OCI-LY1 (cell line): ENCODE measurements around the gene BCCIP.

Source experiments
- H2AFZ ChIP-seq: fragments of 200-600 bp; sonication (generic), shearing (Covaris generic); 2 replicates; pipeline ENCODE4 v1.6.0; 2014; ENCODE audit warnings: antibody characterized with exemption, mild to moderate bottlenecking, low read length
- H3F3A ChIP-seq: fragments of 200-600 bp; sonication (generic), shearing (Covaris generic); 2 replicates; pipeline ENCODE4 v1.6.0; 2014; ENCODE audit warnings: mild to moderate bottlenecking, antibody characterized with exemption, low read length, moderate library complexity; ENCODE audit not compliant: insufficient read depth
- H3K27ac ChIP-seq: fragments of 200-600 bp; sonication (generic); 2 replicates; pipeline ENCODE4 v1.5.1; 2014; ENCODE audit warnings: low read length, mixed run types, mild to moderate bottlenecking, low read depth; ENCODE audit not compliant: poor library complexity, severe bottlenecking
- H3K27me3 ChIP-seq: fragments of 200-600 bp; sonication (generic); 2 replicates; pipeline ENCODE4 v1.6.0; 2014; ENCODE audit warnings: antibody characterized with exemption, mild to moderate bottlenecking, low read length, moderate library complexity; ENCODE audit not compliant: insufficient read depth
- H3K36me3 ChIP-seq: fragments of 200-600 bp; sonication (generic); 2 replicates; pipeline ENCODE4 v1.6.1; 2014; ENCODE audit warnings: mild to moderate bottlenecking, antibody characterized with exemption, low read length, moderate library complexity, mixed read lengths; ENCODE audit not compliant: insufficient read depth
- H3K4me1 ChIP-seq: fragments of 200-600 bp; sonication (generic); 2 replicates; pipeline ENCODE4 v1.5.1; 2014; ENCODE audit warnings: mild to moderate bottlenecking, low read length, moderate library complexity; ENCODE audit not compliant: insufficient read depth, severe bottlenecking
- H3K4me2 ChIP-seq: fragments of 200-600 bp; sonication (generic), shearing (Covaris generic); 2 replicates; pipeline ENCODE4 v1.6.1; 2014; ENCODE audit warnings: low read length
- H3K4me3 ChIP-seq: fragments of 200-600 bp; sonication (generic); 2 replicates; pipeline ENCODE4 v1.5.1; 2014; ENCODE audit warnings: low read length, low read depth, mild to moderate bottlenecking, mixed read lengths; ENCODE audit not compliant: poor library complexity, severe bottlenecking
- H3K79me2 ChIP-seq: fragments of 200-600 bp; shearing (Covaris generic); 2 replicates; pipeline ENCODE4 v1.6.1; 2016; ENCODE audit warnings: mixed run types, low read length, mixed read lengths; ENCODE audit not compliant: insufficient read depth
- H3K9ac ChIP-seq: fragments of 200-600 bp; sonication (generic), shearing (Covaris generic); 2 replicates; pipeline ENCODE4 v1.6.1; 2014; ENCODE audit warnings: mild to moderate bottlenecking, low read length, mixed read lengths
- H3K9me2 ChIP-seq: fragments of 200-600 bp; sonication (generic), shearing (Covaris generic); 2 replicates; pipeline ENCODE4 v1.6.1; 2014; ENCODE audit warnings: low read depth, mild to moderate bottlenecking, low read length, mixed read lengths
- H3K9me3 ChIP-seq: fragments of 200-600 bp; shearing (Covaris generic); 2 replicates; pipeline ENCODE4 v1.6.1; 2014; ENCODE audit warnings: low read length, mixed read lengths
- H4K20me1 ChIP-seq: fragments of 200-600 bp; sonication (generic), shearing (Covaris generic); 2 replicates; pipeline ENCODE4 v1.6.0; 2016; ENCODE audit warnings: mild to moderate bottlenecking, low read length; ENCODE audit not compliant: insufficient read depth
- EZH2 ChIP-seq: fragments of 200-600 bp; sonication (generic), shearing (Covaris generic); IDR thresholded peaks from 2 replicates; pipeline ENCODE4 v1.8.0; 2017; ENCODE audit warnings: borderline replicate concordance, mixed run types, mild to moderate bottlenecking, antibody characterized with exemption, low read length, moderate library complexity, mixed read lengths
- TF ChIP-seq, protein P1 (sequence below): fragments of 200-600 bp; sonication (generic), shearing (Covaris generic); IDR thresholded peaks from 2 replicates; pipeline ENCODE4 v1.5.1; 2017; ENCODE audit warnings: mild to moderate bottlenecking, antibody characterized with exemption, low read length, moderate library complexity, mixed read lengths

BCCIP gene

DNA sequence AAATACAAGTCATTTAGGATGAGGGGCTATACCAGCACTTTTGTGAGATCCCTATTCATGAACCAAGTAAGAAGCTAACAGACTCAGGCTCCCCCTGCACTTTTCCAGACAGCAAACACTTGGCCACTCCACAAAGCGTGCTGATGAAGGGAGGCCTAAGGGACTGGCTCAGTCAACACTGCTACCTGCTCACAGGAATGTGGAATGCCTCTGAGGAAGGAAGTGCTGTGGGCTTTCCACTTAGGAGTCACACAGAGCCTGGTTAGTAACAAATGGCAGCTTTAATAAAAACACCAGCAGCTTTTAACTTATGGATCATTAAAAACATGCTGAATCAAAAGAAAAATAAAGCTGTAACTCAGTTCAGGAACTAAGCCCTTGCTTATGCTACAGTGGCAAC is 15.3 kb upstream of the BCCIP start:
- H3K79me2 ChIP-seq: no peaks in the 10 kb centered on the region
- no peaks in the 10 kb centered on the region for H3K27me3 ChIP-seq
- no peak overlapping the region for H2AFZ ChIP-seq
- TF ChIP-seq, protein P1, sequence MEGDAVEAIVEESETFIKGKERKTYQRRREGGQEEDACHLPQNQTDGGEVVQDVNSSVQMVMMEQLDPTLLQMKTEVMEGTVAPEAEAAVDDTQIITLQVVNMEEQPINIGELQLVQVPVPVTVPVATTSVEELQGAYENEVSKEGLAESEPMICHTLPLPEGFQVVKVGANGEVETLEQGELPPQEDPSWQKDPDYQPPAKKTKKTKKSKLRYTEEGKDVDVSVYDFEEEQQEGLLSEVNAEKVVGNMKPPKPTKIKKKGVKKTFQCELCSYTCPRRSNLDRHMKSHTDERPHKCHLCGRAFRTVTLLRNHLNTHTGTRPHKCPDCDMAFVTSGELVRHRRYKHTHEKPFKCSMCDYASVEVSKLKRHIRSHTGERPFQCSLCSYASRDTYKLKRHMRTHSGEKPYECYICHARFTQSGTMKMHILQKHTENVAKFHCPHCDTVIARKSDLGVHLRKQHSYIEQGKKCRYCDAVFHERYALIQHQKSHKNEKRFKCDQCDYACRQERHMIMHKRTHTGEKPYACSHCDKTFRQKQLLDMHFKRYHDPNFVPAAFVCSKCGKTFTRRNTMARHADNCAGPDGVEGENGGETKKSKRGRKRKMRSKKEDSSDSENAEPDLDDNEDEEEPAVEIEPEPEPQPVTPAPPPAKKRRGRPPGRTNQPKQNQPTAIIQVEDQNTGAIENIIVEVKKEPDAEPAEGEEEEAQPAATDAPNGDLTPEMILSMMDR: no peak
- TF ChIP-seq EZH2: no peak
- no peaks in the 10 kb centered on the region for H4K20me1 ChIP-seq
- no peaks in the 10 kb centered on the region for H3K4me1 ChIP-seq
- no peak overlapping the region for H3K4me3 ChIP-seq
- no peak overlapping the region for H3K27ac ChIP-seq
- no peak overlapping the region for H3K9ac ChIP-seq
- H3F3A ChIP-seq: no peaks in the 10 kb centered on the region
- H3K36me3 ChIP-seq: peaks cover 66% of the 10 kb centered on the region
- H3K4me2 ChIP-seq: no peak overlapping the region
- H3K9me3 ChIP-seq: no peaks in the 10 kb centered on the region
- no peaks in the 10 kb centered on the region for H3K9me2 ChIP-seq

DNA sequence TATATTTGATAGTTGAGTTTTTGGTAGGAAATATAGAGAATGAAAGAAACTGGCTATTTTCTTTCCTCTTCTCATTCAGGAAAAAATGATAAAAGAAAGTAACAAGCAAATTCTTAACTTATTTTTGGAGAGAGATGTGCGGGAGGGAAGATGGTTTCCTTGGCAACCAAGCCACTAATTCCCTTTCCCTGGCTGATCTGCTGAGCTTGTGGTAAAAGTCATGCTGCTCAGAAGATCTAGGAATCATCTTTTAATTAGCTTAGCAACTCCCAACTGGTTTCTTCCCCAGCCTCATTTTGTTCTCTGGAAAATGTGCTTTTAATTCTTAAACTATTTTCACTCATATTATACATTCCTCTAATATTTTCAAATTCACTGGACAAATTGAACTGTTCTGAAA is 12.1 kb upstream of the BCCIP start:
- Histone ChIP-seq H3K9me3 (no peaks in the 10 kb centered on the region), H3K79me2 (no peaks in the 10 kb centered on the region), H2AFZ (no peak overlapping the region), H3K4me1 (no peaks in the 10 kb centered on the region), H3K27ac (no peak overlapping the region), H3K27me3 (no peaks in the 10 kb centered on the region), H3K9me2 (no peaks in the 10 kb centered on the region), H3K4me2 (no peak overlapping the region), H3K9ac (no peak overlapping the region), H3F3A (no peaks in the 10 kb centered on the region), H4K20me1 (no peaks in the 10 kb centered on the region), H3K36me3 (peaks cover 72% of the 10 kb centered on the region), H3K4me3 (no peak overlapping the region)
- no peak for TF ChIP-seq EZH2
- TF ChIP-seq, protein P1: no peak

DNA sequence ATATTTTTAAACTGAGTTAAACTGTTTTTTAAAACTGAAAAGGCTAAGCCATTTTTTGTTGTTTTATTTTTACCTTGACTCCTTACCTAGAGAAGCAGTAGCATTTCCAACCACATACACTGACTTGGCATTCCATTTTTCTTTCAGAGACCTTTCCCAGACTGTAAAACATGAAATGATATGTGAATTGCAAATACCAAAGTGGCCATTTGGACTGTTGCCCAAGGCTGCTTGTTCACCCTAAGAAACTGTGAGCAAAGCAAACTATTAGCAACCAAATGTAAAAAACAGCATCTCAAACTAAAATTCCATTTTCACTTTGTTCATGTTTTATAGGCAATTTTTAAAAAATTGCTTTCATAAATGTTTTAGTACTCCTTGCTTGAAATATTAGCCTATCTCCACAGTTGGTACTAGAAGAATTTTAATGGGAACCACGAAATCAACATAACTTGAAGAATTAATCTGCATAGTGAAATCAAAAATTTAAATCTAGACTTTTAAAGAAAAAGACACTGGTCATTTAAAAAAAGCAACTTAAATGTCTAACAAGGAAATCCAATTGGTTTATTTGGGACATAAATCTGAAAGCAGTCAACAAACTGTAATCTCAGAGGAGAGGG is 11.1 kb upstream of the BCCIP start:
- Histone ChIP-seq H4K20me1 (no peaks in the 10 kb centered on the region), H3K36me3 (peaks cover 64% of the 10 kb centered on the region)

More for the DNA sequence above, 11.1 kb upstream of the BCCIP start:
- H3K79me2 ChIP-seq: no peaks in the 10 kb centered on the region
- no peak overlapping the region for H3K4me3 ChIP-seq
- no peaks in the 10 kb centered on the region for H3K4me1 ChIP-seq
- no peaks in the 10 kb centered on the region for H3K9me2 ChIP-seq
- no peaks in the 10 kb centered on the region for H3K9me3 ChIP-seq
- no peak for TF ChIP-seq EZH2
- TF ChIP-seq, protein P1: no peak
- H3K9ac ChIP-seq: no peak overlapping the region
- no peak overlapping the region for H3K4me2 ChIP-seq
- H3K27ac ChIP-seq: no peak overlapping the region
- no peak overlapping the region for H2AFZ ChIP-seq
- no peaks in the 10 kb centered on the region for H3K27me3 ChIP-seq
- H3F3A ChIP-seq: no peaks in the 10 kb centered on the region
